AG09319 (cell line): ENCODE results near the gene SPRR1A.

Experiments used
- DNase-seq: peaks from one replicate; pipeline ENCODE4 v3.0.0-alpha.2; 2010; ENCODE audit warnings: low read depth; ENCODE audit errors: extremely low read depth
- CTCF ChIP-seq: IDR thresholded peaks from 2 replicates; pipeline ENCODE4 v1.5.1; 2011; ENCODE audit warnings: low read depth, mild to moderate bottlenecking, inconsistent platforms, low read length, moderate library complexity

Gene SPRR1A

DNA sequence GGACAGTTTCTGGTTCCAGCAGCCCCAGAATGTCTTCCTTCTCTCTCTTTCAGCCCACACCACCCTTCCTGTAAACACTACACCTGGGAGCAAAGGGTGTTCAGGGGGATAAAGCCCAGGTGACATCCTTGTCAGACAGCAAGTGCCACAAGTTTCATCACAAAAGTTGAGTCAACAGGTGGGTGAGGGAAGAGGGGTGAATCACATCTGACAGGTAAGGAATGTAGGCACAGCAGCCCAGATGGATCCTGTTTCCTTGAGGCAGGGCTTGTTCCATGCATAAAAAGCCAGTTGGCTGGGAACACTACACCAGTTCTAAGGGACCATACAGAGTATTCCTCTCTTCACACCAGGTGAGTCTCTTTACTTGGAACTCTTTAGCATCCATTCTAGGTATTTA, 47.0 kb downstream of the SPRR1A start, which contains the start of gene SPRR1B:
TSS of gene SPRR1B (plus strand) at position 309 of the 400 bp plus-strand sequence. CDS start 1,143 bp downstream, outside the sequence.
- no peak for TF ChIP-seq CTCF
- no peak for DNase-seq

DNA sequence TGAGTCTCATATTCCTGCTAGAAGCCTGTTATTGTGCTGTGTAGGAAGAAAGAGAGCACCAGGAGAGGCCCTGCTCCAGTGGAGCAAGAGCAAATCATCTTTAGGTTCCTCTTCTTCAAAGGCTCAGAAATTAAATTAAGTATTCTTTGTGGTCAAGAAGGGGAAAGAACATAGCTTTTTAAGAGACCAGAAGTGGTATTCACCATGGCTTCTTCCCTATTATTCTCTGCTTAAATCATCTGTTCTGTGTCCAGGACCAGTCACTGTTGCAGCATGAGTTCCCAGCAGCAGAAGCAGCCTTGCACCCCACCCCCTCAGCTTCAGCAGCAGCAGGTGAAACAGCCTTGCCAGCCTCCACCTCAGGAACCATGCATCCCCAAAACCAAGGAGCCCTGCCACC, 48.2 kb downstream of the SPRR1A start:
- DNase-seq: no peak
- no peak for TF ChIP-seq CTCF

DNA sequence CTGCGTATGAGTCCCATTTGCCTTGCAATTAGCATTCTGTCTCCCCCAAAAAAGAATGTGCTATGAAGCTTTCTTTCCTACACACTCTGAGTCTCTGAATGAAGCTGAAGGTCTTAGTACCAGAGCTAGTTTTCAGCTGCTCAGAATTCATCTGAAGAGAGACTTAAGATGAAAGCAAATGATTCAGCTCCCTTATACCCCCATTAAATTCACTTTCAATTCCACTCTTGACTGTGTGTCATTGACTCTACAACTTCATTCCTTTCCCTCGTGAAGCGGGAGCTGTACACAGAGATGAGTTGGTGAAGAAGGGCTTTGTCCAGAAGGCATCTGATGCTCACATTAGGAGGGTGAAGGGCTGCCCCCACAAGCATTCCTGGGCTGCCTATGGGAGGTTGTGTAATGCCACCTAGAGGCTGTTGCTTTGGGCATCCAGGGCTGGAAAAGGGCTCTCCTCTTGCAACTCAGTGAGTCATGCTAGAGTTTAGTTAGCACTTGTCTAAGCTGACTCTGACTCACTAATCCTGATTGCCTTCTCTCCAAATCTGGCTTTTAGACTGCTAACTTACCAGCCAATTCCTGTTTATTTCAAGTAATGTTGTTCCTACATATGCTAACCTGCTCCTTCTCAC, 48.9 kb downstream of the SPRR1A start:
- TF ChIP-seq CTCF: no peak
- no peak for DNase-seq

GRCh38 chr1:153035211-153035610, 51.3 kb downstream of the SPRR1A start:
- TF ChIP-seq CTCF: no peak
- no peak for DNase-seq
